NB4 (cell line): Measurements from ENCODE around the gene GPX3.

Experiments
- MYC ChIP-seq: IDR thresholded peaks from 2 replicates; pipeline ENCODE4 v1.6.1; 2011; ENCODE audit warnings: low read depth, low read length
- POLR2A ChIP-seq: IDR thresholded peaks from 2 replicates; pipeline ENCODE4 v1.6.1; 2011; ENCODE audit warnings: mild to moderate bottlenecking; ENCODE audit not compliant: insufficient read length; ENCODE audit errors: extremely low read depth
- TF ChIP-seq, protein P1 (sequence below): IDR thresholded peaks from one replicate; pipeline ENCODE4 v1.5.1; 2012; ENCODE audit warnings: low read depth, low read length
- TF ChIP-seq, protein P2 (sequence below): IDR thresholded peaks from 2 replicates; pipeline ENCODE4 v1.6.1; 2011; ENCODE audit warnings: low read depth, low read length

DNA sequence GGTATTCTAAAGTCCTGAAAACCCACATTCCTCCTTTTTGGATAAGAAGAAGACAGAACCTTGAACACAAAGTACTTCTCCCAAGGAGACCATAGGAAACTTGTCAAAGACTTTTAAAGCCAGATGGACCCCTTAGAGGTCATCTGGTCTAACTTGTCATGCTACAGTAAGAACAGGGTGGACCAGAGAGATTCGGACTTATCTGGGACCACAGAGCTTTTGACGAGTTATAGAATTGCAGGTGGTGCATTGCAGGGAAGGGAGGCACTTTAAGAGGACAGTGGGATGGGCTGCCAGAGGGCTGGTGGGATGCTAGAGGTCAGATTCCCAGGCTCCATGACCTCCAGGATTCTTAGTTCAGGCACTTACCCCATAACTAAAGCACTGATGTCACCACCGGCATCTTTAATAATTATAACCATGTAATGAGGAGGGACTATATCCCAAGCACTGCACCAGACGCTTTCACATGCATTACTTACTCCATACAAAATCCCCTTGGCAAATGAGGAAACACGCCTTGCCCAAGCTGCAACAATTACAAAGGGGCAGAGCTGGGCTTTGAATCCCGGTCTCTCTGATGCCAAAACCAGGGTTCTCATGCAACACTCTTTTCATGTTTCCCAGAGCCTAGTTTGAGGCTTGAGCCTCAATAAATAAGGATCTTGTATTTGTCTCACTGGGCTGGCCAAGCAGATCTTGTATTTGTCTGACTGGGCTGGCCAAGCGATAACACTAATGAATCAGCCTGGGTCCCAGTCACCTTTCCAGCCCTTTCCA is 12.8 kb upstream of the GPX3 start:
- TF ChIP-seq, protein P1, sequence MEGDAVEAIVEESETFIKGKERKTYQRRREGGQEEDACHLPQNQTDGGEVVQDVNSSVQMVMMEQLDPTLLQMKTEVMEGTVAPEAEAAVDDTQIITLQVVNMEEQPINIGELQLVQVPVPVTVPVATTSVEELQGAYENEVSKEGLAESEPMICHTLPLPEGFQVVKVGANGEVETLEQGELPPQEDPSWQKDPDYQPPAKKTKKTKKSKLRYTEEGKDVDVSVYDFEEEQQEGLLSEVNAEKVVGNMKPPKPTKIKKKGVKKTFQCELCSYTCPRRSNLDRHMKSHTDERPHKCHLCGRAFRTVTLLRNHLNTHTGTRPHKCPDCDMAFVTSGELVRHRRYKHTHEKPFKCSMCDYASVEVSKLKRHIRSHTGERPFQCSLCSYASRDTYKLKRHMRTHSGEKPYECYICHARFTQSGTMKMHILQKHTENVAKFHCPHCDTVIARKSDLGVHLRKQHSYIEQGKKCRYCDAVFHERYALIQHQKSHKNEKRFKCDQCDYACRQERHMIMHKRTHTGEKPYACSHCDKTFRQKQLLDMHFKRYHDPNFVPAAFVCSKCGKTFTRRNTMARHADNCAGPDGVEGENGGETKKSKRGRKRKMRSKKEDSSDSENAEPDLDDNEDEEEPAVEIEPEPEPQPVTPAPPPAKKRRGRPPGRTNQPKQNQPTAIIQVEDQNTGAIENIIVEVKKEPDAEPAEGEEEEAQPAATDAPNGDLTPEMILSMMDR = no peak
- TF ChIP-seq POLR2A (no peak), MYC (no peak)
- TF ChIP-seq, protein P2, sequence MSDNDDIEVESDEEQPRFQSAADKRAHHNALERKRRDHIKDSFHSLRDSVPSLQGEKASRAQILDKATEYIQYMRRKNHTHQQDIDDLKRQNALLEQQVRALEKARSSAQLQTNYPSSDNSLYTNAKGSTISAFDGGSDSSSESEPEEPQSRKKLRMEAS = no peak
